Kidney epithelial cell (primary cell): ENCODE results near the gene MAFB. TPM values are rescaled to one million over a fixed set of nuclear protein-coding genes. Genes with fewer than 3 reads are reported as not detected.

Experiments used
- DNase-seq: peaks from one replicate; pipeline ENCODE4 v3.0.0-alpha.2; 2010; ENCODE audit warnings: low read depth
- H3K27me3 ChIP-seq: 2 replicates; pipeline ENCODE4 v1.6.0; 2011; ENCODE audit warnings: low read length; ENCODE audit not compliant: control insufficient read depth, insufficient read depth
- H3K36me3 ChIP-seq: 2 replicates; pipeline ENCODE4 v1.5.1; 2011; ENCODE audit warnings: low read length; ENCODE audit not compliant: control insufficient read depth, insufficient read depth
- H3K4me3 ChIP-seq: 2 replicates; pipeline ENCODE4 v1.5.1; 2011; ENCODE audit warnings: low read depth, mild to moderate bottlenecking, control low read depth, low read length
- CTCF ChIP-seq: IDR thresholded peaks from 2 replicates; pipeline ENCODE4 v1.5.1; 2011; ENCODE audit warnings: mild to moderate bottlenecking, moderate library complexity, low read length, control low read depth, inconsistent platforms; ENCODE audit not compliant: insufficient read depth, poor library complexity, severe bottlenecking
- total RNA-seq: library from RNA; depleted of rRNA; stranded (reverse); fragments of >200 nt; gene quantifications from 2 replicates; pipeline ENCODE4 v1.2.3, GENCODE V29; 2015

Gene MAFB
- total RNA-seq, 1 donor from 2014 or later: 3.5 TPM

GRCh38 chr20:40687384-40688128, 1.5 kb downstream of the MAFB start:
- DNase-seq: no peak
- Histone ChIP-seq H3K27me3 (peaks cover 90% of the 10 kb centered on the region), H3K36me3 (no peaks in the 10 kb centered on the region), H3K4me3 (peak overlapping the region; percentile 19)
- no peak for TF ChIP-seq CTCF

GRCh38 chr20:40686893-40687292, 2.1 kb downstream of the MAFB start:
- no peak for DNase-seq
- H3K36me3 ChIP-seq: no peaks in the 10 kb centered on the region
- no peak for TF ChIP-seq CTCF
- peaks cover 90% of the 10 kb centered on the region for H3K27me3 ChIP-seq
- H3K4me3 ChIP-seq: no peak overlapping the region

- peaks cover 90% of the 10 kb centered on the region for H3K27me3 ChIP-seq
- TF ChIP-seq CTCF: no peak
- no peak overlapping the region for H3K4me3 ChIP-seq
- DNase-seq: no peak
- H3K36me3 ChIP-seq: no peaks in the 10 kb centered on the region
Measured at GRCh38 chr20:40686434-40686882, 2.6 kb downstream of the MAFB start.

- no peak for TF ChIP-seq CTCF
- no peak overlapping the region for H3K4me3 ChIP-seq
- no peak for DNase-seq
- no peaks in the 10 kb centered on the region for H3K36me3 ChIP-seq
- H3K27me3 ChIP-seq: peaks cover 86% of the 10 kb centered on the region
Measured at GRCh38 chr20:40685349-40685748, 3.7 kb downstream of the MAFB start.

GRCh38 chr20:40683894-40684268, 5.2 kb downstream of the MAFB start:
- TF ChIP-seq CTCF: no peak
- H3K4me3 ChIP-seq: no peak overlapping the region
- H3K36me3 ChIP-seq: no peaks in the 10 kb centered on the region
- no peak for DNase-seq
- peaks cover 77% of the 10 kb centered on the region for H3K27me3 ChIP-seq
